GM18873 (cell line): ENCODE results near the gene C1GALT1C1.

ENCODE experiments used
- ATAC-seq: cut with Tn5 transposase; IDR thresholded peaks from one replicate; pipeline ENCODE4 v1.9.1; 2021; ENCODE audit warnings: mild to moderate bottlenecking, moderate library complexity, moderate number of reproducible peaks; ENCODE audit not compliant: unreplicated experiment, low FRiP score

The C1GALT1C1 gene

GRCh38 chrX:120603707-120604360, 26.0 kb downstream of the C1GALT1C1 start, which contains the start of gene MCTS1:
TSS of gene MCTS1 (plus strand) at chrX:120604101. CDS start at chrX:120604237, 136 bp downstream.
- peak; percentile 87 for ATAC-seq

- ATAC-seq = no peak
These were observed 44.2 kb downstream of the C1GALT1C1 start for GRCh38 chrX:120585702-120586101.
